ENCODE measurements around the gene MS4A3.
A peak's percentile ranks its signal among the peaks of the same experiment; 100 is the strongest.
"Not testable (repeated sequence)": the region's sequence is repeated elsewhere in the genome, so short reads cannot be mapped to it uniquely, and the experiment has no call there.

MS4A3 gene

DNA sequence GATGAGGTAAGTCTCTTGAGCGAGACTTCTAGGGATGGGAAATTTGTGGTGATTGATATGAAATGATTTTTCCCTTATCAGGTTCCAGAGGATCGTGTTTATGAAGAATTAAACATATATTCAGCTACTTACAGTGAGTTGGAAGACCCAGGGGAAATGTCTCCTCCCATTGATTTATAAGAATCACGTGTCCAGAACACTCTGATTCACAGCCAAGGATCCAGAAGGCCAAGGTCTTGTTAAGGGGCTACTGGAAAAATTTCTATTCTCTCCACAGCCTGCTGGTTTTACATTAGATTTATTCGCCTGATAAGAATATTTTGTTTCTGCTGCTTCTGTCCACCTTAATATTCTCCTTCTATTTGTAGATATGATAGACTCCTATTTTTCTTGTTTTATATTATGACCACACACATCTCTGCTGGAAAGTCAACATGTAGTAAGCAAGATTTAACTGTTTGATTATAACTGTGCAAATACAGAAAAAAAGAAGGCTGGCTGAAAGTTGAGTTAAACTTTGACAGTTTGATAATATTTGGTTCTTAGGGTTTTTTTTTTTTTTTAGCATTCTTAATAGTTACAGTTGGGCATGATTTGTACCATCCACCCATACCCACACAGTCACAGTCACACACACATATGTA is 39.1 kb downstream of the MS4A3 start:
- DNase-seq, result no peak

DNA sequence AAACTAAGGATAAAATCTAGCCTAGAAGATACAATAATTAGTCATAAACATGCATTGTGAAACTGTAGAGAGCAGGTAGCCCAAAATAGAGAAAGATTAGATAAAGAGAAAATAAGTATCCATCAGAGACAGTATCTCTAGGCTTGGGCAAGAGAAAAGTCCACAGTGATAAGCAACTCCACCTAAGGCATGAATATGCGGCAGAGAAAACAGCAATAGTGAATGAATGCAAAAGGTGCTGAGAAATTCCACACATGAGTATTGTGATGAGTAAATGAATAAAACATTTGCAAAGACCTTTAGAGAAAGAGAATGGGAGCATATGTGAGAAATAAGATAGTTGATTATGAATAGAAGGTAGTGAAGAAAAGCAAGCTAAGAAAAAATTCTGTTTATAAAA is 40.7 kb downstream of the MS4A3 start:
- DNase-seq, result no peak

DNA sequence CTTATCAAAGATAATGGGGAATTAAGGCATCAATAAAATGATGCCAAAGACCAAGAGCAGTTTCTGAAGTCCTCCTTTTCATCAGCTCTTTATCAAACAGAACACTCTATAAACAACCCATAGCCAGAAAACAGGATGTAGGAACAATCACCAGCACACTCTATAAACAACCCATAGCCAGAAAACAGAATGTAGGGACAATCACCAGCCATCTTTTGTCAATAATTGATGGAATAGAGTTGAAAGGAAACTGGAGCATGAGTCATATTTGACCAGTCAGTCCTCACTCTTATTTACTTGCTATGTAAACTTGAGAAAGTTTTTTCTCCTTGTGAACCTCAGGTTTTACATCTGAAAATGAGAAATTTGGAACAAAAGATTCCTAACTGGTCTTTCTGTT is 42.0 kb downstream of the MS4A3 start:
- no peak for DNase-seq

DNA sequence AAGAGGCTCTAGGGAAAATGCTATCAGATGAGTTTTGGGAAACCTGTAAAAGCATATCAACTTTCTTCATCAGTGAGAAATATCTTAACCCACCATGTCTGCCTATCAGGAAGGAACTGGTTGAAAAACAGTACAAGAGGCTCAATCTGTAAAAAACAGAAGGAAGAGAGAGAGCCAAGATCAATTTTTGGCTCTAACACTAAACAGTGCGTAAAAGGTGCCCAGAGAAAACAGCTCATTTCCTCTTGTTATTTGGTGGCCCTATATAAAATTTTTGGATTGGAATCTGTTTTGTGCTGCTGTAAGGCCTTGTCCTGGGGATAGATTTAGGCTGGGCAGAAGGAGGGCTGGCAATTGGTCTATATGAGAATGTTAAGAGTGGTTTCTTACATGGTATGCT is 44.1 kb downstream of the MS4A3 start:
- no peak for DNase-seq

DNA sequence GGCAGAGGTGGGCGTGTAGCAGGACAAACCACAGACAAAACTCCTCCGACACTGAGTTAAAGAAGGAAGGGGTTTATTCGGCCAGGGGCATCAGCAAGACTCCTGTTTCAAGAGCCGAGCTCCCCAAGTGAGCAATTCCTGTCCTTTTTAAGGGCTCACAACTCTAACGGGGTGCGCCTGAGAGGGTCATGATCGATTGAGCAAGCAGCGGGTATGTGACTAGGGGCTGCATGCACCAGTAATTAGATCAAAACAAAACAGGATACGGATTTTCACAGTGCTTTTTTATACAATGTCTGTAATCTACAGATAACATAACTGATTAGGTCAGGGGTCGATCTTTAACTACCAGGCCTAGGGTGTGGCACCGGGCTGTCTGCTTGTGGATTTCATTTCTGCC is 44.9 kb downstream of the MS4A3 start:
- not testable (repeated sequence) for DNase-seq

DNA sequence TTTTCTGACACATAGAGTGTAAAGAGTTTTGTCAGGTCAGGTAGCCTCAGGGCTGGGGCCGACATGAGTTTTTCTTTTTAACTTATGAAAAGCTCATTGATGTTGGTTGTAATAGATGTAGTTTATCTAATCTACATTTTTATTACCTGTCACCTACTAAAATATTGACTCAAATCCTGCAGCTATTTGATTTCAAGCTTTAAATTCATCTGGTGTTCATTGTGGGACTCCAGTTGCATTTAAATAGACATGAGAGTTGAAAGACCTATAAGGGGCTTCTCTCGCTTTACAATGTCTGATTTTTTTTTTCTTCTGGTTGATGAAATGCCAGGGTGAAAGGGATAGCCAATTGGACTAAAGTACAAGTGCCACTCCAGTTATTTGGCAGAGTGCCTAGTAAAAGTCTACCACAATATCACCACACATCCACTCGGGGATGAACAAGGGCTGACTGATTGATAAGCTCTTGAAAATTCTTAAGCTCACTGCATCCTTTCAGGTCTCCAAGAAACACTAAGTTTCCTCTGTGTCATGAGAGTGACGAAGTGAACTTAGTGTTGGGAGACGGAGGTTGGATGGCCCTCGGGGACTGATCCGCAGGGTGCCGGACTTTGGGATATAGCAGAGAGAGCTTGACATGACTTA is 48.1 kb downstream of the MS4A3 start:
- not testable (repeated sequence) for DNase-seq

DNA sequence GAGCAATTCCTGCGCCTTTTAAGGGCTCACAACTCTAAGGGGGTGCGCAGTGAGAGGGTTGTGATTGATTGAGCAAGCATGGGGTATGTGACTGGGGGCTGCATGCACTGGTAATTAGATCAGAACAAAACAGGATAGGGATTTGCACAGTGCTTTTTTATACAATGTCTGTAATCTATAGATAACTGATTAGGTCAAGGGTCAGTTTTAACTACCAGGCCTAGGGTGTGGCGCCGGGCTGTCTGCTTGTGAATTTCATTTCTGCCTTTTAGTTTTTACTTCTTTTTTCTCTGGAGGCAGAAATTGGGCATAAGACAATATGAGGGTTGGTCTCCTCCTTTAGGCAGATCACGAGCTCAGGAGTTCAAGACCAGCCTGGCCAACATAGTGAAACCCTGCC is 52.2 kb downstream of the MS4A3 start:
- DNase-seq, result not testable (repeated sequence)

DNA sequence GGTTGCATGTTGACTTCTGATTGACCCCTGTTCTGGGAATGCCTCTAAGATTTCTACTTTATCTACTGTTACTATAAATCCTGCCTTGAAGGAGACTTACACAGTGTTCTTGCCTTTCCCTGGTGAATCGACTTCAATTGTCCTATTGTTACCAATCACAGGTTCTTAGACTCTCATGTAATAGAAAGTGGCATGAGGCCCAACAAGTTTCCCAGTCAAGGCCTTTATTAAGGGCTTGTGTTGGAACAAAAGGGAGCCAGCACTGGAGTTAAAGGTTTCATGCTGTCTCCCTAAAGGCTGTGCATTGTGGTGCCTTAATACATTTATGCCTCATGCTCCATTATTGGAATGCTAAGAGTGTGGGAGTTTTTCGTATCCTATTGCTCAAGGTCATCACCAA is 55.3 kb downstream of the MS4A3 start:
- DNase-seq, result no peak

DNA sequence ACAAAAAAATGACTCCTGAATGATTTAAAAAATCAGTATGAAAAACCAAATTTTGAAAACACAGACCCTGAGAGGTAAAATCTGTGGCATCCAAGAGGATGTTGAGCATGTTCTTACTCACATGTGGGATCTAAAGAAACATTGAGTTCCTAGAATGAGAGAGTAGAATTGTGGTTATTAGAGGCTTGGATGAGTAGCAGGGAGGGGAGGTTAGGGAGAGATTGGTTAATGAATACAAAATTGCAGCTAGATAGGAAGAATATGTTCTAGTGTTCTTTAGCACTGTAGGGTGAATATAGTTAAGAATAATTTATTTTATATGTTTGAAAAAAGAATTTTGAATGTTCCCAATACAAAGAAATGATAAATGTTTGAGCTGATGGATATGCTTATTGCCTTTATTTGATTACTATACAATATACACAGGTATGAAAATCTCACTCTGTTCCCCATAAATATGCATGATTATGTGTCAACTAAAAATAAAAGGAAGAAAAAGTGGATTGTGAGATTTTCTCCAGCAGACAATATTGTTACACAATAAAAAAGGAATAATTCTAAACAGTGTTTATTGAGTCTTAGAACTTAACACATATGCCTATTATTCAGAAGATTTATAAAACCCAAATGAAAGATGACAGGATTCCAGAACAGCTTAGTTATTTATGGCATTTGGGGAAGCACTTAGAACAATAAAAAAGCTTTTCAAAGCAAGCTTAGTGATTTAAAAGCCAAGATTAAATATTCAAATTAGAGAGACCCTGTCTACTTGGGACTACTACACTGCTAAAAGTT is 60.7 kb downstream of the MS4A3 start:
- DNase-seq, result no peak

DNA sequence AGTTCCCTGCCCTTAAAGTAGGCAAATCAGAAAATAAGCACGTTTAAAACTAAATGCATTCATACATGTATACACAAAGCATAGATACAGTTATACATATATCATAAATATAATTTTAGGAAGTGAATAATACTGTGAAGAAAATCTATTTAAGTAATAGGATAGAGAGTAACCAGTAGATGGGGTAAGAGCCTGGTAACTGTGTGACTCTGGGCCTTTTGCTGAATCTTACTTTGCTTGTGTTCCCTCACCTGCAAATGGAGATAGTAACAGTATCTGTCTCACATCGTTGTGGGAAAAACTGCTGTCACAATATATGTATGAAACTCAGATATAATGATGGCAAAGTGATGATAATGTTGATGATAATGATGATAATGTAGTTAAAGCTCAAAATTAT is 61.9 kb downstream of the MS4A3 start:
- no peak for DNase-seq

DNA sequence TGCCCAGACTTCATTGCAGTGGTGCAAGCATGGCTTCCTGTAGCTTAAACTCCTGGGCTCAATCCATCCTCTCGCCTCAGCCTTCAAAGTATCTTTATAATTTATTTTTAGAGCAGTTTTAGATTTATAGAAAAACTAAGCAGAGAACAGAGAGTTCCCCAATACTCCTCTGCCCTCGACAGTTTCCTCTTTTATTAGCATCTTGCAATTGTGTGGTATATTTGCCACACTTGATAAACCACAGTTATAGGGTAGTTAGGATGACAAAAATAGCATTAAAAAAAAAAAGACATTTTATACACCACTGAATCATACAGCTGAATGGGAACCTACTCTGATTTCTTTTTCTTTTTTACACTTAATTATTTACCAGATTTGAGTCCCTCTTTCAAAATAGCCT is 63.2 kb downstream of the MS4A3 start:
- DNase-seq, result peak; percentile 61

All from suppressor macrophage treated with lipopolysaccharide for 4 hours (primary cell).